ENCODE results near the gene FHIT.
"Not testable (repeated sequence)": the region's sequence is repeated elsewhere in the genome, so short reads cannot be mapped to it uniquely, and the experiment has no call there.

FHIT gene

GRCh38 chr3:60542995-60543394, 708.3 kb downstream of the FHIT start:
- no peak for DNase-seq

GRCh38 chr3:60539394-60539793, 711.9 kb downstream of the FHIT start:
- DNase-seq = not testable (repeated sequence)

DNA sequence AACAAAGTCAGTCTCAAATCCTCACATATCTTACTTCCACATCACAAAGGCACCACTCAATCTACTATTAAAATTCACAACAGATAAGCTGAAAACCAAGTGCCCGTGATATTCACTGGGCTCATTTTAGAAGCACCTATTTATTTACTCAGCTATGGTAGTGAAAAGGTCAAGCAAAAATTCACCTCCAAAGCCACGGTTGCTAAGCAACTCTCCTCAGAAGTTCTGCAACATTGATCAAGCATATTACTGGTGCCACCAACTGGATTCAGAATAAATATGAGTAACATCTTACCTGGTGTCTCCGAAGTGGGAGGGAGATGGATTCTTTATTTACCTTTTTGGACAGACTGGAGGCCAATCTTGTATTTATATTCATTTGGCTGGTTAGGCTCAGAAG, 714.8 kb downstream of the FHIT start:
- no peak for DNase-seq

DNA sequence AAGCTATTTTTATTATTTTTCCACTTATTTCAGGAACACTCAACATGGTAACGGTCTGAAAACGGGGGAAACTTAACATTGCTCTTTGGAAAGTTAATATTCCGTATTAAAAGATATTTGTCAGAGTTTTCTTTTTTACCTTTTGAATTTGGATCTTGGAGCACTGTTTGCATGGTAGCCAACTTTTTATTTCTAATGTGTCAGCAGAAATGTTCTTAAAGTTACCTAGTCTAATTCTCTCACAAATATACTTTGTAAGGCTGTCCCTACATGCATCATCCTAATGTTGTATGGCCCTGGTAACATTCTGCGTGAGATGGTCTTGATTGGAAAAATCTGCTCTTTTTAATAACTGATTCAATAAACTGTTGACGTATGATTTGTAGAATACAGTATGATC, 719.5 kb downstream of the FHIT start:
- no peak for DNase-seq

DNA sequence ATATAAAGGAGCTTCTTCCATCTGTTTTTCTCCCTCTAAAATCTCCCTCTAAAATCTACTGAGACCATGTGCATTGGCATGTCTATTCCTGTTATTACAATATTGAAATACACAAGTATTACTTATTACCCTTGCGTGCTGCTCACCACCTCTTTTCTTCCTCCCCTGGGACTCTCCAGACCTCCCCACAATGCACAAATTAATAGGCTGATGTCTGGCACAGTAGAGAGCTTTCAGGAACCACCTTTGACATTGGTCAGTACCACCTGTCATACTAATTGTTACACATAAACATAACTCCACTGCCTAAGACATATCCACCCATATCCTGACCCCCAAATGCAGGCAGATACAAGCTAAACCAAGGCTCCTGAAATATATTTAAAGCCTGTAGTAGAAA, 722.6 kb downstream of the FHIT start:
- DNase-seq = no peak

DNA sequence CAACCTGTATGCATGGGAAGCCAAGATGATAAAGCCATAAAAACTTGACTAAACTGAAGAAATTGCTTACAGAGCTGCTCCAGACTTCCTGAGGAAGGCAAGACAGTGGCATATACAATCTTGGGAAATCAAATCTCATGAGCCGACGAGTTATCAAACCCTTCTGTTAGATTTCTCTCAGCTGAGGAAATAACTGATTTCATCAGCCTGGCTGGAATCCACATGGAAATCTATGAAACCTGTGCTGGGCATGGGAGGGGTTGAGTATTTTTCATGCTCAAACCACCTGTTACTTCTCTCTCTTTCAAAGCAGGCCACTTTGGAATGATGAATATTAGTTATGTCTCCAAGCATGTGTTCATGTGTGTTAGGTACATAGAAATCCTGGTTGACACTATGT, 727.7 kb downstream of the FHIT start:
- DNase-seq = no peak

- no peak for DNase-seq
Observed at GRCh38 chr3:60517134-60517533, 734.1 kb downstream of the FHIT start.

- no peak for DNase-seq
Observed at GRCh38 chr3:60514866-60515265, 736.4 kb downstream of the FHIT start.

DNA sequence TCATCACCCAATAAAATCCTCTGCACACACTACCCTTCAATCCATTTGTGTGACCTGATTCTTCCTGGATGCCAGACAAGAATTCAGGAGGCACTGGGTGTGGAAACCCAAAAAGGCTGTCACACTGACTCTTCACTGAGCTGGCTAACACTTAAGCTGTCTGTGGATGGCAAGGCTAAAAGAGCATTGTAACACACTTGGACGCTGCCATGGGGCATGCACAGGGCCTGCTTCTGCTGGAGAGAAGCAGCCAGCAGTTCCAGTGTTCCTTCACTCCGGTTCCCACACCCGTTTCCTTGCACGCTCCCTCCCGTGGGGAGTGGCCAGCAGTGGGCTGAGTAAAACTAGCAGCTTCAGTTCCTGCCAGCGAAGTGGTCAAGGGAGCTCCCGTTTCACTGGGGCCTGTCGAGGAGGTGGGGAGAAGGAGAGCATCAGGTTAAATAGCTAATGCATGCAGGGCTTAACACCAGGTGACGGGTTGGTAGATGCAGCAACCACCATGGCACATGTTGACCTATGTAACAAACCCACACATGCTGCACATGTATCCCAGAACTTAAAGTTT, 737.1 kb downstream of the FHIT start:
- no peak for DNase-seq

- no peak for DNase-seq
Observed at GRCh38 chr3:60513241-60513640, 738.0 kb downstream of the FHIT start.

- no peak for DNase-seq
Observed at GRCh38 chr3:60512506-60512905, 738.7 kb downstream of the FHIT start.

DNA sequence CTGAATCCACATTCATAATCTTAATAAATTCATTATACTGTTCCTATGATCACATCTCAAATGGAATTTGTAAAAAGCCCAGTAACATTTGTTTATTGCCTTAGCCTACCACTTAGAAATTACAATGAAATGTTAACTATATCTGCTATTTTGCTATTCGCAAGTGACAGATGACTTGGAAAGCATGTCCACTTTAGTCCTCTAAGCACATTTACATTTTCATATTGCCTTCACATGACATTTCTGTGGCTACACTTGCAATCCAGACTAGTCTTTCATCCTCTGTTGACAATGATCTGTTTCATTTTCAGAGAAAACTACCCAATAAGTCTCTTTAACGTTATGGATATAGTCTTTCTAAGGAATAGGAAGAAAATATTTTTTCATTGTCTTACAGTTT, 741.8 kb downstream of the FHIT start:
- no peak for DNase-seq

DNA sequence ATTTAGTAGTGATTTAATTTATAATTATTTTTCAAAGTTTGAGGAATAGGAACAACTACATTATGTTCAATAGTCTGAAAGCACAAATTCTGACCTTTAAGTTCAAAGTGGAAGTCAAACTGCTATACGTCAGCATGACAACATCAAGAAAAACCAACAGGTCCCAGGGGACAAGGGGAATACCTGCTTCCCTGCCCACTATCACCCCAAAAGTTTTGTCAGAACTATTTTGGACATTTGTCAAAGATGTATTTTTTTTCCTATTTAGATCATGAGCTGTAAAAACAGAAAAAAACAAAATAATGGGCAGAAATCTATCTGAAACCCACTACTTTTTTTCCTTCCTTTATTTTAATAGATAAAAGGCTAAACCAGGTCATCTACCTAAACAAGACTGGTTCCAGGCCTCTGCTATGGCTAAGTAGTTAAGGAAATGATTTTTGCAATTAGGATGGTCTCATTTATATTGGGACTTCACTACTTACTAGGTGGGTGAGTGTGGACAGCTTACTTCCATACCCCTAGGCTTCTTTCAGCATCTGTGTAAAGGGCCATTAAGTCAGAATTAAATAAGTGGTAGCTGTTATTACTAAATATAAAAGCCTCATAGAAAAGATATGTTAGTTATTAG, 746.3 kb downstream of the FHIT start:
- DNase-seq = no peak

- no peak for DNase-seq
Observed at GRCh38 chr3:60501314-60501713, 749.9 kb downstream of the FHIT start.

GRCh38 chr3:60497902-60498301, 753.4 kb downstream of the FHIT start:
- DNase-seq = no peak

DNA sequence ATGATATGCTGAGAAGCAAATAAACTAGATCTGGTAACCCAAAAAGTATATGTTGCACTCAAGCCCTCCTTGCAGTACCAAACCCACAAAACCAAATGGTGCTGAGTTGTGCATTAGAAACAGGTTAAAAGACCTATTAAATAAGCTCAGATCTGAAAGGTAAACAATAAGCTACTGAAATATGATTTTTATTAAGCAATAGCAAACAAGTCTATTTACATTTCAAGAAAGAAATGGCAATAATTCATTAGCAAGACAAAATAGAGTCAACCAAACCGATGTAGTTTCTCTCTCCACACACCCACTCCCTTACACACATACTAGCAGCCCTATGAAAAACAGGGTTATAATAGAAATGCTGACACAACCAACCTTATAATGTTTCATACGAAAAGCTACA, 760.3 kb downstream of the FHIT start:
- no peak for DNase-seq

DNA sequence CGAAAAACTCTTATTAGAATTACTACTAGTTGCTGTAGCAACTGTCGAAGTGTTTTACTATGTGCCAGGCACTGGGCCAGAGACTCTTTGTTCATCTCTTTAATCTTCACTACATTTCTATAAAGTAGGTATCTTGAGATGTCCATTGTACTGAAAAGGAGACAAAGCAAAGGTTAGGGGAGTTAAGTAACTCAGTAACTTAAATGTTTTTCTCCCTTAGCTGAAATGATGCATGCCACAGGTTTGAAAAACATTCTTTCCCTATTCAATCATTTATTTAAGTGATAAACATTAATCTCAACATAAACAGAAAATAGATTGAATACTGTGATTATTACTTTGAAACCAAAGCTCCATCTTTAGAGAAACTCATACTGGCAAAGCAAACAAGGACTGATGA, 776.2 kb downstream of the FHIT start:
- no peak for DNase-seq

DNA sequence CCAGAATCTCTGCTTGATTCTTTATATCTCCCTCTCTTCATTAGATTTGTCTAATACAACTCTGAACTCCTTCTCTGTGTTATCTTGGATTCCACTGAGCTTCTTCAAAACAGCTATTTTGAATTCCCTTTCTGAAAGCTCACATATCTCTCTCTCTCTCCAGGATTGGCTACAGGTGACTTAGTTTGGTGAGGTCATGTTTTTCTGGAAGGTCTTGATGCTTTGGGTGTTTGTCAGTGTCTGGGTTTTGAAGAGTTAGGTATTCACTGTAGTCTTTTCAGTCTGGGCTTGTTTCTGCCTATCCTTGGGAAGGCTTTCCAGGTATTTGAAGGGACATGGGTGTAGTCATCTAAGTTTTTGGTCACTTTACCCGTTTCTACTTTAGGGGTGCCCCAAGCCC, 781.8 kb downstream of the FHIT start:
- DNase-seq = no peak

GRCh38 chr3:60463685-60464084, 787.6 kb downstream of the FHIT start:
- no peak for DNase-seq

DNA sequence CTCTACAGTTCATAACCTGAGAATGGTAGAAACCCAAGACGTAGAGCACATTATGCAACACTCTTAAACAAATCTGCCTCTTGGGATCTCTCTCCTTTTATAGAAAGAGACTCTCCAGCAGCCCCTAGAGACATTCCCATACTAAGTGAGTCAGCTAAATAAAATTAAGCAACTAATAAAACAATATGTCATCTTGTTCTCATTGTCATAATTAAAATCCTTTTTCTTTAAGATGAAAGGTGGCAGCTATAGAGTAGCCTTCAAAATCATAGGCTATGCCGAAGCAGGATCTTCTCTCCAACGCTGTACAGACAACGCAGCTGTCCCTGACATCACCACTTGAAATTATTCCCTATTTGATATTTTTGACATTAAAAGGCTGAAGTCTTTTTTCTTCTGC, 790.0 kb downstream of the FHIT start:
- DNase-seq = no peak

GRCh38 chr3:60456180-60456579, 795.1 kb downstream of the FHIT start:
- no peak for DNase-seq

GRCh38 chr3:60453326-60453725, 797.9 kb downstream of the FHIT start:
- DNase-seq = no peak

- no peak for DNase-seq
Observed at GRCh38 chr3:60448696-60449095, 802.6 kb downstream of the FHIT start.

DNA sequence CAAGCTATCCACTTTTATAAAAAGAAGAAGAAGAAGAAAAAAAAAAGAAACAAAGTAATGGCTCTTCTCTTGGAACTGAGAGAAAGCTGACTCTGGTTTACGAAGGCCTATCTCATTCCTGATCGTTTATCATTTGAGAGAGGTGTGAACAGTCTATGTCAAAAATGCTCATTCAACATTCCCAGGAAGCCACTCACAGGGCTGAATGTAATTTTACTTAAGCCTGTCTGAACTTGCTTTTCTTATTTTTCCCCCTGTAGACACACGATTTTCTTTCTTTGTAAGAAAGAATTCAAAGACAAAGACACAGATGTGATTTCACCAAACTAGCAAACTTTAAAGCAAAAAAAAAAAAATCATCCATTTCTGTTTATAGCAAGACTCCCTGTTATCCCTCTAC, 805.8 kb downstream of the FHIT start:
- no peak for DNase-seq

DNA sequence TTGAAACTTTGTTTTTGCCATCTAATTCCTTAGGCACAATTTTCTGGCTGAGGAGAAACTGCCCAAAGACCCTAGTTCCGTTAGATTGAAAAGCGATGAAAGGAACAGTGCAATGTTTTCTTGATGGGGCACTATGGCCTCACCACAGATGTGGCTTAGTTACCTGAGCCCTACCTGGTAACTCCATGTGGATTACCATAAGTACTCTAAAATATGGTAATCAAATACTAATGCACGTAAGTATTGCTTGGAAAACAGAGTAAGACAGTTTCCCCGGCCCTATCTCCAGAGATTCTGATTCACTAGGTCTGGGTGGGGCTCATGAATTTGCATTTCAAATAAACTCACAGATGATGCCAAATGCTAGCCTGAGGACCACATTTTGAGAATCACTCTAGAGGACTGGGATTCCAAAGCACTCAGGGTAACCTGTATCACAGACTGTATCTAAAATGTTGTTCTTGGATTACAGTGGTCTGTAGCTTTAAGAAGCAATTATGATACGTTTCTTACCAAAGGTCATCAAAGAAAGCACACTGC, 806.3 kb downstream of the FHIT start:
- DNase-seq = no peak
